OCI-LY1 (cell line): ENCODE data around the gene RYR1.
"Not testable (repeated sequence)": the region's sequence is repeated elsewhere in the genome, so short reads cannot be mapped to it uniquely, and the experiment has no call there.

Source experiments
- H2AFZ ChIP-seq: fragments of 200-600 bp; sonication (generic), shearing (Covaris generic); 2 replicates; pipeline ENCODE4 v1.6.0; 2014; ENCODE audit warnings: antibody characterized with exemption, mild to moderate bottlenecking, low read length
- H3F3A ChIP-seq: fragments of 200-600 bp; sonication (generic), shearing (Covaris generic); 2 replicates; pipeline ENCODE4 v1.6.0; 2014; ENCODE audit warnings: mild to moderate bottlenecking, antibody characterized with exemption, low read length, moderate library complexity; ENCODE audit not compliant: insufficient read depth
- H3K27ac ChIP-seq: fragments of 200-600 bp; sonication (generic); 2 replicates; pipeline ENCODE4 v1.5.1; 2014; ENCODE audit warnings: low read length, mixed run types, mild to moderate bottlenecking, low read depth; ENCODE audit not compliant: poor library complexity, severe bottlenecking
- H3K27me3 ChIP-seq: fragments of 200-600 bp; sonication (generic); 2 replicates; pipeline ENCODE4 v1.6.0; 2014; ENCODE audit warnings: antibody characterized with exemption, mild to moderate bottlenecking, low read length, moderate library complexity; ENCODE audit not compliant: insufficient read depth
- H3K36me3 ChIP-seq: fragments of 200-600 bp; sonication (generic); 2 replicates; pipeline ENCODE4 v1.6.1; 2014; ENCODE audit warnings: mild to moderate bottlenecking, antibody characterized with exemption, low read length, moderate library complexity, mixed read lengths; ENCODE audit not compliant: insufficient read depth
- H3K4me1 ChIP-seq: fragments of 200-600 bp; sonication (generic); 2 replicates; pipeline ENCODE4 v1.5.1; 2014; ENCODE audit warnings: mild to moderate bottlenecking, low read length, moderate library complexity; ENCODE audit not compliant: insufficient read depth, severe bottlenecking
- H3K4me2 ChIP-seq: fragments of 200-600 bp; sonication (generic), shearing (Covaris generic); 2 replicates; pipeline ENCODE4 v1.6.1; 2014; ENCODE audit warnings: low read length
- H3K4me3 ChIP-seq: fragments of 200-600 bp; sonication (generic); 2 replicates; pipeline ENCODE4 v1.5.1; 2014; ENCODE audit warnings: low read length, low read depth, mild to moderate bottlenecking, mixed read lengths; ENCODE audit not compliant: poor library complexity, severe bottlenecking
- H3K79me2 ChIP-seq: fragments of 200-600 bp; shearing (Covaris generic); 2 replicates; pipeline ENCODE4 v1.6.1; 2016; ENCODE audit warnings: mixed run types, low read length, mixed read lengths; ENCODE audit not compliant: insufficient read depth
- H3K9ac ChIP-seq: fragments of 200-600 bp; sonication (generic), shearing (Covaris generic); 2 replicates; pipeline ENCODE4 v1.6.1; 2014; ENCODE audit warnings: mild to moderate bottlenecking, low read length, mixed read lengths
- H3K9me2 ChIP-seq: fragments of 200-600 bp; sonication (generic), shearing (Covaris generic); 2 replicates; pipeline ENCODE4 v1.6.1; 2014; ENCODE audit warnings: low read depth, mild to moderate bottlenecking, low read length, mixed read lengths
- H3K9me3 ChIP-seq: fragments of 200-600 bp; shearing (Covaris generic); 2 replicates; pipeline ENCODE4 v1.6.1; 2014; ENCODE audit warnings: low read length, mixed read lengths
- H4K20me1 ChIP-seq: fragments of 200-600 bp; sonication (generic), shearing (Covaris generic); 2 replicates; pipeline ENCODE4 v1.6.0; 2016; ENCODE audit warnings: mild to moderate bottlenecking, low read length; ENCODE audit not compliant: insufficient read depth
- EZH2 ChIP-seq: fragments of 200-600 bp; sonication (generic), shearing (Covaris generic); IDR thresholded peaks from 2 replicates; pipeline ENCODE4 v1.8.0; 2017; ENCODE audit warnings: borderline replicate concordance, mixed run types, mild to moderate bottlenecking, antibody characterized with exemption, low read length, moderate library complexity, mixed read lengths
- TF ChIP-seq, protein P1 (sequence below): fragments of 200-600 bp; sonication (generic), shearing (Covaris generic); IDR thresholded peaks from 2 replicates; pipeline ENCODE4 v1.5.1; 2017; ENCODE audit warnings: mild to moderate bottlenecking, antibody characterized with exemption, low read length, moderate library complexity, mixed read lengths

RYR1 gene

DNA sequence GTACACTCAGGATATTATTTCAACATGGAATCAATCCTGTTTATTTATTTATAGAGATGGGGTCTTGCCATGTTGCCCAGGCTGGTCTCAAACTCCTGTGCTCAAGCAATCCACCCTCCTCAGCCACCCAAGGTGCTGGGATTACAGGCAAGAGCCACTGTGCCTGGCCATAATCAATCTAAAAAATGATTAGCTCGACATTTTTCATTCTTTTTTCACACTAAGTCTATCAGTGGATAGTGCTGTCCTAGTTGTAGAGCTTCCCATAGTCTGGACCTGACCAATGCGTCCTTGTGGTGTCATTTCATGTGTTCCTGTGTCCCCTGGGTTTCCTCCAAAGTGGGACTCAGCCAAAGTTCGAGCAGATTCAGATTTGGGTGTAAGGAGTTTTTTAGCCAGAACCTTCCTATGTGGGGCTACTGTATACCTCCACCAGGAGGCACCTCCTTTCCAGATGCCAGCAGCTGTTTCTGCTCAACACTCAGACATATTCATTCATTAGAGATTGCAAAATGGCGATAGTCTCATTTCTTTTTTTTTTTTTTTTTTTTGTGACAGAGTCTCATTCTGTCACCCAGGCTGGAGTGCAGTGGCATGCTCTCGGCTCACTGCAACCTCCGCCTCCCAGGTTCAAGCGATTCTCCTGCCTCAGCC is 123.2 kb downstream of the RYR1 start:
- Histone ChIP-seq H3K9ac (no peak overlapping the region), H3K4me3 (no peak overlapping the region), H3K79me2 (no peaks in the 10 kb centered on the region), H3K36me3 (no peaks in the 10 kb centered on the region), H2AFZ (no peak overlapping the region), H3K27me3 (0 out of 2 replicates have a peak, but pooled peaks cover 9% of the 10 kb centered on the region), H4K20me1 (no peaks in the 10 kb centered on the region), H3K9me2 (no peaks in the 10 kb centered on the region), H3K4me2 (no peak overlapping the region), H3K9me3 (no peaks in the 10 kb centered on the region), H3F3A (0 out of 2 replicates have a peak, but pooled peaks cover 2% of the 10 kb centered on the region), H3K4me1 (peaks cover 29% of the 10 kb centered on the region), H3K27ac (no peak overlapping the region)
- no peak for TF ChIP-seq EZH2
- TF ChIP-seq, protein P1, sequence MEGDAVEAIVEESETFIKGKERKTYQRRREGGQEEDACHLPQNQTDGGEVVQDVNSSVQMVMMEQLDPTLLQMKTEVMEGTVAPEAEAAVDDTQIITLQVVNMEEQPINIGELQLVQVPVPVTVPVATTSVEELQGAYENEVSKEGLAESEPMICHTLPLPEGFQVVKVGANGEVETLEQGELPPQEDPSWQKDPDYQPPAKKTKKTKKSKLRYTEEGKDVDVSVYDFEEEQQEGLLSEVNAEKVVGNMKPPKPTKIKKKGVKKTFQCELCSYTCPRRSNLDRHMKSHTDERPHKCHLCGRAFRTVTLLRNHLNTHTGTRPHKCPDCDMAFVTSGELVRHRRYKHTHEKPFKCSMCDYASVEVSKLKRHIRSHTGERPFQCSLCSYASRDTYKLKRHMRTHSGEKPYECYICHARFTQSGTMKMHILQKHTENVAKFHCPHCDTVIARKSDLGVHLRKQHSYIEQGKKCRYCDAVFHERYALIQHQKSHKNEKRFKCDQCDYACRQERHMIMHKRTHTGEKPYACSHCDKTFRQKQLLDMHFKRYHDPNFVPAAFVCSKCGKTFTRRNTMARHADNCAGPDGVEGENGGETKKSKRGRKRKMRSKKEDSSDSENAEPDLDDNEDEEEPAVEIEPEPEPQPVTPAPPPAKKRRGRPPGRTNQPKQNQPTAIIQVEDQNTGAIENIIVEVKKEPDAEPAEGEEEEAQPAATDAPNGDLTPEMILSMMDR = peak; percentile 24; the same call in 1 of the 2 replicates

DNA sequence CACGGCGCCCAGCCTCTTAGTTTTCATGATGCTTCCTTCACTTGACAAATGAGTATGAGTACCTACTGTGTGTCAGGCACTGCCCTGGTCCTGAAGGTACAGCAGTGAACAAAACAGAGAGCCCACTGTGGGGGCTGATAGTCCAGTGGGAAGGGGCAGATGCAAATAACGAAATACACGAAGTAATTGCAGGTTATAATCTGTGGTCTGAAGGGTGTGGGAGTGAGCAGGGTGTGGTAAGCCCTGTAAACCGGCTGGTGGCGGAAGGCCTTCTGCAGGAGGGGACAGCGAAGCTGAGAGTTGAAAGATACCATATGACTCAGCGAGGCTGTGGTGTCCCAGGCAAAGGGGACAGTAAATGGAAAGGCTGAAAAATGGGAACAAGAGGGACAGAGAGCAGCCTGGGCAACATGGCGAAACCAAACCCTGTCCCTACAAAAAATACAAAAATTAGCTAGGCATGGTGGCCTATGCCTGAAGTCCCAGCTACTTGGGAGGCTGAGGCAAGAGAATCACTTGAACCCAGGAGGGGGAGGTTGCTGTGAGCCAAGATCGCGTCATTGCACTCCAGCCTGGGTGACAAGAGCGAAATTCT is 123.8 kb downstream of the RYR1 start:
- H3K27me3 ChIP-seq = 0 out of 2 replicates have a peak, but pooled peaks cover 8% of the 10 kb centered on the region
- H3K27ac ChIP-seq = no peak overlapping the region
- H3F3A ChIP-seq = 0 out of 2 replicates have a peak, but pooled peaks cover 2% of the 10 kb centered on the region
- H2AFZ ChIP-seq = no peak overlapping the region
- no peak overlapping the region; the same call in 1 of the 2 replicates for H3K4me2 ChIP-seq
- no peak overlapping the region for H3K4me3 ChIP-seq
- H3K4me1 ChIP-seq = peaks cover 29% of the 10 kb centered on the region
- no peaks in the 10 kb centered on the region for H3K9me3 ChIP-seq
- no peaks in the 10 kb centered on the region for H3K36me3 ChIP-seq
- no peak for TF ChIP-seq EZH2
- TF ChIP-seq, protein P1 = no peak
- no peaks in the 10 kb centered on the region for H3K79me2 ChIP-seq
- H3K9me2 ChIP-seq = no peaks in the 10 kb centered on the region
- no peak overlapping the region for H3K9ac ChIP-seq
- no peaks in the 10 kb centered on the region for H4K20me1 ChIP-seq

DNA sequence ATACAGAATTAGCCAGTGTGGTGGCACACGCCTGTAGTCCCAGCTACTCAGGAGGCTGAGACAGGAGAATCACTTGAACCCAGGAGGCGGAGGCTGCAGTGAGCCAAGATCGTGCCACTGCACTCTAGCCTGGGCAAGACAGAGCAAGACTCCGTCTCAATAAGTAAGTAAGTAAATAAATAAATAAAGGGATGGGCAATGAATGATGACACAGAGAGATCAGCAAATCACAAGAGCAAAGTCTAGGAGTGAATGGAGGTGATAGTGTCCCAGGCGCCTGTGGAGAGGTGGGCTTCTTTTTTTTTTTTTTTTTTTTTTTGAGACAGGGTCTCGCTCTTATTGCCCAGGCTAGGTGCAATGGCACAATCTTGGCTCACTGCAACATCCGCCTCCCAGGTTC is 125.4 kb downstream of the RYR1 start:
- not testable (repeated sequence) for H3K36me3 ChIP-seq, H3K9ac ChIP-seq

More for the DNA sequence above, 125.4 kb downstream of the RYR1 start:
- not testable (repeated sequence) for H4K20me1 ChIP-seq, H3F3A ChIP-seq, H3K4me2 ChIP-seq, H3K79me2 ChIP-seq, H3K27me3 ChIP-seq, H3K9me3 ChIP-seq, H3K9me2 ChIP-seq, H3K4me3 ChIP-seq, H2AFZ ChIP-seq
- H3K27ac ChIP-seq = peak overlapping the region; percentile 79
- peaks cover 29% of the 10 kb centered on the region for H3K4me1 ChIP-seq
